H1 (cell line): Measurements from ENCODE around the gene C21orf58. TPM values are rescaled to one million over a fixed set of nuclear protein-coding genes. Genes with fewer than 3 reads are reported as not detected.

Experiments
- RBBP5 ChIP-seq: IDR thresholded peaks from 2 replicates; pipeline ENCODE4 v1.7.1; 2012; ENCODE audit warnings: low read depth, mild to moderate bottlenecking, inconsistent platforms, low read length, moderate library complexity, borderline replicate concordance
- polyA plus RNA-seq, 7 experiments: library from polyadenylated mRNA; depleted of rRNA in 3 of 7; stranded (reverse) in 5 of 7; unstranded in 2 of 7; fragments of >200 nt in 5 of 7; fragments of 200-250 nt in 2 of 7; gene quantifications; 1 replicate in 5 of 7; 2 replicates in 1 of 7; 4 replicates in 1 of 7; pipeline versions ENCODE4 v1.2.1 to v1.2.3, GENCODE V29; 2011 to 2013; ENCODE audit warnings: missing spikeins in 2 of 7, mixed read lengths in 2 of 7
- total RNA-seq: library from RNA; stranded (reverse); fragmentation: NEBNext Ultra II Directional; extraction: Animal tissue kit (Norgen Biotek cat#: 25700); gene quantifications from 2 replicates; pipeline ENCODE4 v1.2.1, GENCODE V29; 2021

Gene C21orf58
- total and polyA plus RNA-seq, 2 of the 8 experiments (the other 6 are each of a cell fraction or from before 2014, with no cell fraction given) = 13.8 to 26.1 TPM

- no peak for TF ChIP-seq RBBP5
These were observed 26.1 kb downstream of the C21orf58 start (continued) for GRCh38 chr21:46297338-46298271.
